ENCODE results near the gene MEF2D.

The MEF2D gene

DNA sequence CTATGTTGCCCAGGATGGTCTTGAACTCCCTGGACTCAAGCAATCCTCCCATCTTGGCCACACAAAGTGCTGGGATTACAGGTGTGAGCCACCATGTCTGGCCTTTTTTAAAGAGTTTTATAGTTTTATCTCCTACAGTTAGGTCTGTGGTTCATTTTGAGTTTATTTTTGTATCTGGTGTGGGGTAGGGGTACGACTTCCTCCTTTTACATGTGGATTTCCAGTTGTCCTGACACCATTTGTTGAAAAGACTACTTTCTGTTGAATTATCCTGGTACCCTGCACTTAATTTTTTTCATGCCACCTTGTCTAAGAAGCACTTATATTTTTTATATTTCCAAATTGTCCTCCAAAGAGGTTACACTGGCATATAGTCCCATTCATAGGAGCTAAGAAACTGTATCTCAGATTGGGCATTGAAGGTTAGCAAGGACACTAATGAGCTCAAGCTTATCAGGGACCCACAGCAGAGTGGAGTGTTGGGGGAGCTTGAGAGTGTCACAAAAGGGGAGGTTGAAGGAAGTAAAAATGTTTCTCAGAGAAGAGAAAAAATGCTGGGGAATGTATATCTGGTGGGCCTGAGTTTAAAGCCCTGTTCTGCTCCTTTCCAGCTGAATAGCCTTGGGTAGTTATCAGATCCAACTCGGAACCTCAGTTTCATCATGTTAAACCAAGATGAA is 23.4 kb upstream of the MEF2D start:
- DNase-seq: no peak

DNA sequence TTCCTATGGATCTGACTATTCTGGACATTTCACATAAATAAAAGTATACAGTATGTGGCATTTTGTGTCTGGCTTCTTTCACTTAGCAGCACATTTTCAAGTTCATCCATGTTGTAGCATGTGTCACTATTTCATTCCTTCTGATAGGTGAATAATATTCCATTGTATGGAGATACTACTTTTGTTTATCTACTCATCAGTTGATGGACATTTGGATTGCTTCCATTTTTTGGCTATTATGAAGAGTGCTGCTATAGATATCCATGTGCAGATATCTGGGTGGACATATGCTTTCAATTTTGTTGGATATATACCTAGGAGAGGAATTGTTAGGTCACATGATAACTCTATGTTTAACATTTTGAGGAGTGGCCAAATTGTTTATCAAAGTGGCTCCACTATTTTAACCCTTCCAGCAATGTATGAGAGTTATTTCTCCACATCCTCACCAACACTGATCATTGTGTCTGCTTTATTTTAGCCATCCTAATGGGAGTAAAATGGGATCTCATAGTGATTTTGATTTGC is 21.9 kb upstream of the MEF2D start:
- DNase-seq: no peak

DNA sequence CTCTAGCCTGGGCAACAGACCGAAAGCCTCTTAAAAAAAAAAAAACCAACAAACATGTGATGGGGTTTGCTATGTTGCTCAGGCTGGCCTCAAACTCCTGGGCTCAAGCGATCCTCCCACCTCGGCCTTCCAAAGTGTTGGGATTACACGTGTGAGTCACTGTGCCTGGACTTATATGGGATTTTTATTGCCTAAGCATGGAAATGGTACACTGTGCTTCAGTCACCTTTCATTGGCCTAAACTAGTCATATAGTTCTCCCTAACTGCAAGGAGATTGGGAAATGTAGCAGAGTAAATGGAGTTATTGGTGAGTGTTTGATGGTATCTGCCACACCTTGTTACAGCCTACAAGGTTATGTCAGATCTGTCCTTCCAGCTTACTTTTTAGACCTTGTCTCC is 17.2 kb upstream of the MEF2D start:
- DNase-seq: no peak

DNA sequence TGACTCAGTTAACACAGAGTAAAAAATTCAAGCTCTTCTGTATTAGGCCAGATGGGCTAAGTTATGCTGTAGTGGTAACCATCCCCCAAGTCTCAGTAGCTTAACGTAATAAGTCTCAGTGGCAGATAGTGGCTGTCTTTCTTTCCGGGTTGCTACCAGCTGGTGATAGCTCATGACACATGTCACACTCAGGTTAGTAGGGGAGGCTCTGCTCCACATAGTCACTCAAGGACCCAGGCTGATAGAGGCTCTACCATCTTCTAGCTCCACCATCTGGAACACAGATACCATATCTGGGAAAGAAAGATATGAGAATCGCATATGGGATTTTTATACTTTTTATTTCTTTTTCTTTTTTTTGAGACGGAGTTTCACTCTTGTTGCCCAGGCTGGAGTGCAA is 16.2 kb upstream of the MEF2D start:
- no peak for DNase-seq

DNA sequence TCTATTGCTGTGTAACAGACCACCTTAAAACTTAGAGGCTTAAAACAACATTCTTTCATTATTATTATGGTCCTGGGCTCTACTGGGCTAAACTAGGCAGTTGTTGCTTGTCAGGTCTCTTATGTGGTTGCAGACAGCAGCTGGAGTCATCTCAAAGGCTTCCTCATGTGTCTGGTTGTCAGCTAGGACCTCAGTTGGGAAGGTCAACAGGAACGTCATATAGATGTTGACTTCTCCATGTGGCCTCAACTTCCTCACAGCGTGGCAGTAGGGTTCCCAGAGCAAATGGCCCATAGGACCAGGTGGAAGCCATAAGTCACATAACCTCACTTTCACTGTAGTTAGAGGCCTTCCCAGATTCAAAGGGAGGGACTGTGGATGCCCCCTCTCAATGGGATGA is 15.4 kb upstream of the MEF2D start:
- peak in 1 of 2 donors; percentile 36 for DNase-seq

DNA sequence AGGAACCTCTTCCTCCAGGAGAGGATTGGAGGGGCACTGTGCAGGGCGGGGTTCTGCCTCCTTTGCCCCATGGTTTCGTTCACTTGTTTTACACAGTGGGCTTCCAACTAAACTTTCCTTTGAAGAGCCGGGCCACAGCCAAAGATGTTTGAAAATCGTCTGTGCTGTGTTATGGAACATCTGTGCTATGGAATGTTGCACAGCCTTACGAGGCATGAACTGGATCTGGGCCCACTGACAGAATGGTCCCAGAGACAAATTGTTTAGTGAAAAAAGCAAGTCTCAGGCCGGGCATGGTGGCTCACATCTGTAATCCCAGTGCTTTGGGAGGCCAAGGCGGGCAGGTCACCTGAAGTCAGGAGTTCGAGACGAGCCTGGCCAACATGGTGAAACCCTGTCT is 12.6 kb upstream of the MEF2D start:
- no peak for DNase-seq

DNA sequence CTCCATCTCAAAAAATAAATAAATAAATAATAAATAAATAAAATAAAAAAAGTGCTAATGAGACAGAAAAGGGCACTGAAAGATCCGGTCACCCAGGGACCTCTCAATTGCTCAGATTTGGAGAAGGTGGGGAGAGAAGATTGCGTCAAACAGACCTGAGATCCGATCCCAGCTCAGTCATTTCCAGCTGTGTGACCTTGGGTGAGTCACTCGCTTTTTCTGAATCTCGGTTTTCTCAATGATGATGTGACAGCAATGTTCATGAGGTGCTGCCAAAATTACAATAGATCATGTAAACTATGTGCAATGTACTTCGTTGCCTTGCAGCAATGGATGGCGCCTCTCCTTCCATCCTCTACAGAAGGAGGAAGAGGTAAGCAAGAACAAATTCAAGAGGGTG is 11.1 kb upstream of the MEF2D start:
- no peak for DNase-seq

DNA sequence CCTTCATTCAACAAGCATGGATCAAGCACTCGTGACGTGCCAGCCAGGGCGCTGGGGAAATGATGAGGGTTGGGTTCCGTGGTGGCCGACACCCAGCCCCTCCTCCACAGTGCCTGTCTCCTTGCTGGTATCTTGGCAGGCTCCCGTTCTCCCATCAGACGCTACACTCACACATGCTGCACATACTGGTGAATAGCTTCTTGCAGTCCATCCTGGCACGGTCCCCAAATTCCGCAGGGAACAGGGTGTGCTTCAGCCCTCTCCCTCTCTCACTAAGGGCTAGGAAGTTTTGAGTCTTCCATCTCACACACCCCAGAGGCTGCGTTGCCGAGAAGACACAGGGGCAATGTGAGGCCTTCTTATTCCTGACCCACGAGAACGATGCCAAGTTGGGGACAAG is 10.1 kb upstream of the MEF2D start:
- no peak for DNase-seq

DNA sequence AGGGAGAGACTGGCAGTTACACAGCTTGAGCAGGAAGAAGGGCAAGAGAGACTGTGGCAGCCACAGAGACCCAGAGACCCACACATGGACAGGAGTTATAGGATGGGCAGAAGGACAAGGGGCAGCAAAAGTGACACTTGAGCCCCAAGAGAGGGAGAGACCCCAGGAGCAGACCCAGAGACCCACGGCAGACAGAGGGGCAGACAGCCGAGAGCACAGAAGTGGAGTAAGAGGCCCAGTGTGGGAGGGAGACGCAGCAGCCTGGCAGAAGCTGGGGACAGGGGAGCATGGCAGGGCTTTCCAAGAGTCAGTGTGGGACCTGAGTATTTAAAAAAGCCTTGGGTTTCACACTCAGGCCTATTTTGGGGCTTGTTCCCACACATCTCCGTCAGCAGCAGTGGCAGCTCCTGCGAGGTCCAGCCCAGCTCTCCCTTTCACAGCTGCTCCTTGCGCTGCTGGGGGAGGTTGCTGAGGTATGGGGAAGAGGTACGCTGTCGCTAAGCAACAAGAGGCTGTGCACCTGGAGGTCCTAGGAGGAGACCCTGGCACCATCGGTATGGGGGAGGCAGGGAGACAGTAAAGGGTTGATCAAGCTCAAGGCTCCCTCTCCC is 9.0 kb upstream of the MEF2D start:
- DNase-seq: no peak

DNA sequence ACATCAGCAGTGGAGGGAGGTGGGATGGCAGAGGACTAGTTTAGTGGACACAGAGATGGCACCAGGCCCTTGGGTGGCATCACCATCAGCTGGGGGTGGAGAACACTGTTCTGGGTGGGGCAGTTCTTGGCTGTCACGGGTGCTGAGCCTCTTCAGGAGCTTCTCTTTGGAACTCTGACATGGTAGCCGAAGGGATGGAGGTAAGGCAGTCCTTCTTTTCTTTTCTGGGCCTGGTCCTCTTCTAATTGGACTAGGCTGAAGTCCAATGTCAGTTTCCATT is 8.3 kb upstream of the MEF2D start:
- no peak for DNase-seq

DNA sequence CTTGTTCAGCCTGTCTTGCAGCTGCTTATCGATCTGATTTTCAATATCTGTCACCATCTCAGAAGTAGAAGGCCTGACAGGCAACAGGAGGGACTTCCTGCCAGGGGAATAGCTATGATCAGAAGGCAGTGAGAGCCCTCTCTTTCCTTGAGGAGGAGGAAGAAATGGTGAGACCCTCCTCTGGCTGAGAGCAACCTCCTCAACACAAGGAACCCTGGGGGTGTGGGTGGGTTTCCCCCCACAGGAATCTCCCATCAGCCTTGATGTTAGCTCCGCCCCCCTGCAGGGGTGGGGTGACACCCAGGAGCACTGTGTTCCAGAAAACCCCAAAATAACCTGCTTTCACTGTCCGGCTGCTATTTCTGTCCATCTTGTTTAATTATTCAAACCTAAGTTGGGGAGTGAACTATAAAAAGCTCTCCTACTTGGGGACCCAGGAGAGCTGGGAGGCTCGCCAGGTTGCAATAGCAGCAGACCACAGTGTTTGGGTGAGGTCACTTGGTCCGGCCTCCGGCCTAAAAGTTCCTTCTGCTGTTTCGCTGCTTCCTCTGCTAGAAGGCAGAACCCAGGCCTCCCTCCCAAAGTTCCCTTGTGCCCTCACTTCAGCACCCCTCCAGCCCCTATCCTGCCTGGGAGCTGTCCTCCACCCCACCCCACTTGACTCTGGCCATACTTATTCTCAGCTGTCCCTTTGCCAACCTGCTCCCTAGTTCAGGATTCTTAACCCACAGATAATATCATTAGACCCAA is 7.8 kb upstream of the MEF2D start:
- DNase-seq: peak in 1 of 2 donors; percentile 51

DNA sequence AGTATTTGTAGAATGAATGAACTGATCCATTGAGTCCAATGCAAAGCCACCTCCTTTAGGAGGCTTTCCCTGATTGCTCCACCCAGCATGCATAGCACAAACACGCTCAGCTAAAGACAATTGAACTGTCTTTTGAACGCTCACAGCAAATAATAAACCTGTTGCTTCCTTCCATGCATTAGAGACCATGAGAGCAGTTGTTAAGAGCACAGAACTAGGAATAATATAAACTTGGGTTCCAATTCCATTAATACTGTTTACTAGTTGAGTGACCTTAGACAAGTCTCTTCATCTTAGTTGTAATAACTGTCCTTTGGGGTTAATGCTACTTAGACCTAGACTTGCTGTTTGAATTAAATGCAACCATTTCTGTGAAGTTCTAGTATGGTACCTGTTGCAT is 5.9 kb upstream of the MEF2D start:
- no peak for DNase-seq

DNA sequence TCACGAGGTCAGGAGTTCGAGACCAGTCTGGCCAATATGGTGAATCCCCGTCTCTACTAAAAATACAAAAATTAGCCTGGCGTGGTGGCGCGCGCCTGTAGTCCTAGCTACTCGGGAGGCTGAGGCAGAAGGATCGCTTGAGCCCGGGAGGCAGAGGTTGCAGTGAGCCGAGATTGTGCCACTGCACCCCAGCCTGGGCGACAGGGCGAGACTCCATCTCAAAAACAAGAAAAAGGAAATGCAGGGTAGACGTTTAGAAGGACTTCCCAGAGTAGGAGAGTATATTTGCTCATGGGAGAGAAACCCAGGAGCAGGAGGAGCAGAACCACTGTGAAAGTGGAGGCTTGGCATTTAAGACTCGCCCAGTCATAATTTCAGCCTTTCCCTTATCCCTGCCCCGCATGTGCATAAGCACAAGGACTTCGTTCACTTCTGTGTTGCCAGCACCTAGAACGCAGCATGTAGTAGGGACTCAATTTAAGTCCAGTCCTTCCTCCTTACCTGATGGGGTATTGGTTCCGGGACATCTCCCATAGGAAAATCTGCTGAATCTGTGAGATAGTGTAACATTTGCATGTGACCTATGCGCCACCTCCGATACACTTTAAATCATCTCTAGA is 5.2 kb upstream of the MEF2D start:
- DNase-seq: no peak

DNA sequence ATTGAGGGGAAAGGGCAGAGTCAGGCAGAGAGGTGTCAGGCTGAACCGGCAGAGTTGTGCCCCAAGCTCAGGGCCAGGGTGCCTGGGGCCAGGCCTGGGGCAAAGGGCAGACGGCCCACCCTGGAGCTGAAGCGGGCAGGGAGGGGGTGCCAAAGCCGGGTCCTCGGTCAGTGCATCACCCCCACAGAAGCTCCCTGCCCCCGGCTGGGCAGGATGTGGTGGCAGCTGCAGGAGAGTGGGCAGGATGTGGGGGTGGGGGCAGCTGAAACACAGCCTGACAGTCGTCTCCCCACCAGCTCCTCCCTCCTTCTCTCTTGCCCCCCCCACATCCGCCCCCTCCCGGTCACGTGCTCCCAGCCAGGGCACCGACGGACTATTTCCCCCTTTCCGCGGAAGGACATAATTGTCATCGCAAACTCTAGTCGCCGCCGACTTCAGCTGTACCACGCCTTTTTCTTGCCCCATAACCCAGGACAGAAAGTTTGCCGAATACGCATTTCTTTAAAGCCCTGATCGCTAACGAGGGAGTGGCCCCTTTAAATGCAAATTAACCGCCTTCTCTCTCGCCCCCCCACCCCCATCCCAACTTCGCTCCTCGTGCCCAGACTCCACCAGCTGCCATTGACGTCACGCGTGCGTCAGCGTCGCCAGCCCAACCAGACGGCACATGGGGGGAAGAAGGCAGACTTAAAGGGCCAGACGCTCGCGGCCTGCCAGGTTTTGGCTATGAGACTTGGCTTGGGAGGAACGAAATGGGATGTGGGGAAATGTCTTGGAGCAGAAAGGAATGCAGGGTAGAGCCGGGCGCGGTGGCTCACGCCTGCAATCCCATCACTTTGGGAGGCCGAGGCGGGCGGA is 4.5 kb upstream of the MEF2D start:
- peak; percentile 98 to 99 for DNase-seq

DNA sequence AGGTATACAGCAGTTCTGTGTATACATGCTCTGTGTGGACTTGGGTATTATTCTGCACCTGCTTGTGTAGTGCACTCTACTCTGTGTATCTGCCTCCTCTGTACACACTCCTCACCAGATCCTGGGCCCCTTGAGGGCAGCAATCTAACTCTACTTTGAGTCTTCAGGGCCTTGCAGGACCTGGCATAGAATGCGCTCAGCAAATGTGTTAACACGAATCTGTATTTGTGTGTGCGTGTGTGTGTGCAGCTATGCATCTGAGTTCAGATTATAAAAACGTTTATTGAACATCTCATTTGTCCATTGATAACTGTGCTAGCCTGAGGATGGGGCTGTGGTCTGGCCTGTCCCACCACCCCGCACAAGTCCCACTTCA is 3.9 kb upstream of the MEF2D start:
- peak; percentile 39 to 50 for DNase-seq

DNA sequence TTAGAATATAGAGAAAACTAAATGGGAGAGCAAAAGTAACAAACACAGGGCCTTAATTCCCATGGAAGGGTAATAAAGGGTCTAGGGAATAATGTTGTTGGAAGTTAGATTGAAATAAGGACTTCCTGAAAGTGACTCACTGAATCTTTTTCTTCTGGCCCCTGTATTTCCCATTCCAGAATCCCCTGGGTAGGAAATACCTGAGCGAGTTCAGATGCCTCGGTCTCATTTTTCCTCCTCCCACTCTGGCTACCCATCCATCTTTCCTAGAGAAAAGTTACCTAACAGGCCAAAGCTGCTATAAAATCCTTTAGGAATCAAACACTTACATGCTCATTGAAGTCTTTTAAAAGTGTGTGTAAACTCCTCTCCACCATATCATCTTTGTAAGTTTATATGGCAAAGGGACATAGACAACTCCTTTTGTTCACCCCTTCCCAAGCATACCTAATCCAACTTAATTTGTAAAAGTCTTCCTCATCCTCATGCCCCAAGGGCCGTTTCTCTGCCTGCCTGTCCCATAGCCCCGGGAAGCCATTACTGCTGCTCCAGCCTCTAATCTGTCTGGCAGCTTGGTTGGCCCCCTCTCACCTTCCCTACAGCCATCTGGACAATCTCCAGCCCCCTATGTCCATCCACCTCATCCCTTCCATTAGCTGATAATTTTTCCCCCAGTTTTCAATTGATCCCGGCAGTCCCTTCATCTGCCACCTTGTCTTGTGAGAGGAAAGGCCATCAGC is 3.3 kb upstream of the MEF2D start:
- DNase-seq: no peak

DNA sequence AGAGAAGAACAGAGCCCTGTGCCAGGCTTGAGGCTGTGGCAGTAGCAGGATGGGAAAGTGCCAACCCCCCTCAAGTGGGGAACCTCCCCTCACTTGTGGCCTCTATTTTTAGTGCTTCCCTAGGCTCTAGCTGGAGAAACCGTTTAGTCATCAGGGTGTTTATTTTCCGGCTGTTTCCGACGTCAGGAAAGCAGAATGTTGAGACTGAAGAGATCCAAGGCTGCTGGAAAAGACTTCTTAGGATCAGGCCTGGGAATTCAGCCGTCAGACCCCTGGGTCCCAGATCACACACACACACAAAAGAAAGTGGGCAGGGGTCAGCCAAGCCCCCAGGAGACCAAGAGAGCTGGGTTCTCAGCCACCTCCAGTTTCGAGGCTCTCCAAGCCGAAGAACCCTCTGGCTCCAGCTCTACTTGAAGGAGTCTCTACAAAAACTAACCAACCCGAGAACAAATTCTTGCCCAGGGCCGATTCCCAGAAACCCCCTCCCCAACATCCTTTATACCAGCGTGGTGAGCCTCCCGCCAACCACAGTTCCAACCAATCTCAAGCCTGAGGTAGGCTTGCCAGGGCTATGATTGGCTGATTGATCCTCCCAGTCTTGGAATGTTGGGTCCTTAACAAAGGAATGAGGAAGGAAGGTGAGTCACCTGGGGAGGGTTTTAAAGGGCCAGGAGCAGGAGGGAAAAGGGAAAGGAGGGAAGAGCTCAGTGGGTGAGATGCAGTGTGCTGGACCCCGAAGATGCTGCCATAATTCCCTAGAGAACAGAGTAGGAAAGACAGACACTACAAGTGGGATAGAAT is 2.5 kb upstream of the MEF2D start:
- peak in 1 of 2 donors; percentile 45 for DNase-seq

DNA sequence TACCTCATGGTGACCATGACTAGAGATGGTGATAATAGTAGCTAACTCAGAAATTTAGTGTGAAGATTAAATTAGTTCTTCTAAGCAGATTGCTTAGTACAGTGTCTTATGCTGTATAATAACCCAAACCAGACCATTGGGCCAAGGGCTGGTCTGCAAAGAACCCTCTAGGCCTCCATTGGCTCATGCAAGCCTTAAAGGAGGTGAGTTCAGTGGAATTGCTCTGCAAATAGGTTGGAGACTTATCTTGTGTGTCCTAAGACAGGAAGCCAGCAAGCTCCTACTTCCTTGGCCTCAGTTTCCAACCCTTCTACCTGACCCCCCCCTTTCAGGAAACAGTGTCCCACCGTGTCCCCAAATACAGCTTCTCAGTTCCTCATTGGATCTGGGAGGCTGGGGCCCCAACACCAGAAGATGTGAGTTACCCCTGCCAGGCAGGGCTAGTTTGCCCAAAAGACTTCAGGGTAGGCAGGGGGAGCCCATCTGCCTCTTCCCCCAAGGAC is 1.9 kb upstream of the MEF2D start:
- DNase-seq: no peak

DNA sequence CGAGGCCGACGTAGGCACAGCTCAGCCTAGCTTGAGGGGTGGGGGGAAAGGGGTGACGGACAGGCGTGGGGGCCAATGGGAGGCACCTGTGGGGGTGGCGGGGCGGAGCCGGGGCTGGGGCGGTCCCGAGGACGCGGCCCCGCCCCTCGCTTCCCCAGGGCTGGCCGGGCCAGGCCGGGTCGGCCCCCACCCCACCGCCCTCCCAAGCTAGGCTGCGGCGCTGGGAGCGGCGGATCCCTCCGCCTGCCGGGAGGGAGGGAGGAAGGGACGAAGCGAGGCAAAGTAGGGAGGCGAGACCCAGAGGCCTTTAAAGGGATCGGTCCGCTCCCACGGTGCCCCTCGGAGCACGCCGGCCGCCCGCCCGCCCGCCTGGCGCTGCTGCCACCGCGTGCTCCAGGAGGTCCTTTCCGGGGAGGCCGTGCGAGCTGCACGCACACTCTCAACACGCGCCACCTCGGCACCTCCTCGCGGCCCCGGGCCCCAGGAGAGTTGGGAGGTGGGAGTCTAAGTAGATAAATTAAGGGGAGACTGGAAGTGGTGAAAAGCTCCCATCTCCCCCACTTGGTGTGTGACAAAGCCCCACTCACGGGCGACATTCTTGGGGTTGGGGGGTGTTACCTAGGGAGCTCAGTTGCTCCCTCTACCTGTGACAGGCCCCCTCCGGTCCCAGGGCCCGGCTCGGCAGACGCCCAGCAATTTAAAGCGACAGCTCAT is 375 bp upstream of the MEF2D start:
- peak; percentile 93 for DNase-seq

DNA sequence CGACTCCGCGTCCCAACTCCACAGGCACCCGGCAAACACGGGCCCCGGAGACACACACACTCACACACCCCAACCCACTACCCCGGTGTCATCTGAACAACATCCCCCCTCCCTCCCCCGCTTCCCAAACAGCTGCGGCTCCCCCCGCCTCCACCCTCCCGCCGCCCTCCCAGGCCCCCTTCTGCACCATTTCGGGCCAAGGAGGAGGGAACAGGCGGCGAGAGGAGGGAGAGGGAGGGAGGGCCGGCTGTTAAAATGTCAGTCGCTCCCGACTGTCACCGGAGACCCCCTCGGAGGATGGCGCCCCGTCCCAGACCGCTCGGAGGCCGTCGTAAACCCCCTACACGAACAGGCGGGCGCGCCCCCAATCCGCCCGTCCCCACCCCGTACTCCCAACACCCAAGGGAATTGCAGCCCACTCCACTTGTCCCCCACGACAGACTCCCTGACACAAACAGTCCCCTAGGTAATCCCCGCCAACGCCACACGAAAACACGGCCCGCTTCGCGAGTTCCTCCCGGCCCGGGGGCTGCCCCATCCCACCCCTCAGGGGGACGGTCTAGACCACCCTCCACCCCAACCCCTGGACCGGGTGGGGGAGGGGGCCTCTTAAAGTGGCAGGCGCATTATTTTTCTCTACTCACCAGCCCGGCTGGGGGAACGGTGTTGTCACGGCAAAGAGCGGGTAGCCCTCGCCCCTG is 583 bp downstream of the MEF2D start:
- peak; percentile 55 to 59 for DNase-seq

Data from CD4-positive, alpha-beta T cell treated with Interleukin-1 beta for 1 hour (primary cell).